Liver (tissue), 3 donors: ENCODE results near the gene MAN2B2.

Experiments
- ATF3 ChIP-seq: IDR thresholded peaks from 2 replicates; pipeline ENCODE4 v1.6.1; 2016; ENCODE audit warnings: antibody characterized with exemption
- CTCF ChIP-seq: fragments of 150-350 bp; IDR thresholded peaks from 2 replicates; pipeline ENCODE4 v1.5.1; 2017; ENCODE audit warnings: improper control_type of control experiment, low read depth, low read length; ENCODE audit not compliant: missing input control
- EGR1 ChIP-seq, 2 donors: IDR thresholded peaks; 2 replicates each; pipeline ENCODE4 v1.6.1; 2016 to 2018; ENCODE audit warnings: antibody characterized with exemption in 2 of 2, low read depth in 2 of 2
- HNF4A ChIP-seq, 2 donors: conservative IDR thresholded peaks; 2 replicates each; pipeline ENCODE4 v1.6.1; 2016; ENCODE audit warnings: antibody characterized with exemption in 2 of 2, mild to moderate bottlenecking in 2 of 2
- JUND ChIP-seq, 2 donors: IDR thresholded peaks; 2 replicates each; pipeline ENCODE4 v1.6.1; 2016; ENCODE audit warnings: antibody characterized with exemption in 2 of 2
- MAX ChIP-seq: IDR thresholded peaks from 2 replicates; pipeline ENCODE4 v1.6.1; 2016; ENCODE audit warnings: antibody characterized with exemption
- RAD21 ChIP-seq, 2 donors: IDR thresholded peaks; 2 replicates each; pipeline ENCODE4 v1.6.1; 2016; ENCODE audit warnings: antibody characterized with exemption in 2 of 2, mild to moderate bottlenecking in 2 of 2
- REST ChIP-seq: IDR thresholded peaks from 2 replicates; pipeline ENCODE4 v1.6.1; 2016; ENCODE audit warnings: antibody characterized with exemption, mild to moderate bottlenecking
- SP1 ChIP-seq: IDR thresholded peaks from 2 replicates; pipeline ENCODE4 v1.6.1; 2018; ENCODE audit warnings: antibody characterized with exemption, mild to moderate bottlenecking
- TAF1 ChIP-seq: conservative IDR thresholded peaks from 2 replicates; pipeline ENCODE4 v1.6.1; 2016; ENCODE audit warnings: antibody characterized with exemption, mild to moderate bottlenecking
- YY1 ChIP-seq: IDR thresholded peaks from 2 replicates; pipeline ENCODE4 v1.6.1; 2016; ENCODE audit warnings: antibody characterized with exemption, mild to moderate bottlenecking
- ZBTB33 ChIP-seq: IDR thresholded peaks from 2 replicates; pipeline ENCODE4 v1.6.1; 2016; ENCODE audit warnings: antibody characterized with exemption
- donor health status: healthy.
- donor health status: healthy.

- TF ChIP-seq TAF1 (no peak), CTCF (no peak), RAD21 (IDR thresholded peaks at IDR 0.05) (no peak), ATF3 (no peak), REST (no peak), JUND (IDR thresholded peaks at IDR 0.05) (no peak), MAX (no peak), EGR1 (IDR thresholded peaks at IDR 0.05; ENCODE audit: low read depth in 2 of 2) (no peak), ZBTB33 (no peak), YY1 (no peak), SP1 (no peak), HNF4A (conservative IDR thresholded peaks at IDR 0.05) (no peak)
These were observed 36.4 kb upstream of the MAN2B2 start for GRCh38 chr4:6538575-6538974.
